Tibial nerve (tissue), 4 donors: Measurements from ENCODE around the gene KIF22.

Experiments used
- EP300 ChIP-seq, 2 donors: sonication (generic); formaldehyde crosslinking; IDR thresholded peaks; one replicate each; pipeline ENCODE4 v1.6.1; 2017; ENCODE audit warnings: antibody characterized with exemption in 2 of 2, mild to moderate bottlenecking in 1 of 2
- POLR2A ChIP-seq, 2 donors: fragments of 450-650 bp; IDR thresholded peaks; one replicate each; pipeline ENCODE4 v1.6.1; 2017; ENCODE audit warnings: antibody characterized with exemption in 2 of 2, mild to moderate bottlenecking in 2 of 2, moderate library complexity in 2 of 2
- TF ChIP-seq, protein P1 (sequence below), 5 experiments: fragments of 200-600 bp in 3 of 5; fragments of 450-650 bp in 2 of 5; sonication (generic) in 3 of 5; IDR thresholded peaks; one replicate each; pipeline ENCODE4 v1.5.1; 2016 to 2019; ENCODE audit warnings: antibody characterized with exemption in 5 of 5, mild to moderate bottlenecking in 3 of 5, moderate library complexity in 2 of 5

DNA sequence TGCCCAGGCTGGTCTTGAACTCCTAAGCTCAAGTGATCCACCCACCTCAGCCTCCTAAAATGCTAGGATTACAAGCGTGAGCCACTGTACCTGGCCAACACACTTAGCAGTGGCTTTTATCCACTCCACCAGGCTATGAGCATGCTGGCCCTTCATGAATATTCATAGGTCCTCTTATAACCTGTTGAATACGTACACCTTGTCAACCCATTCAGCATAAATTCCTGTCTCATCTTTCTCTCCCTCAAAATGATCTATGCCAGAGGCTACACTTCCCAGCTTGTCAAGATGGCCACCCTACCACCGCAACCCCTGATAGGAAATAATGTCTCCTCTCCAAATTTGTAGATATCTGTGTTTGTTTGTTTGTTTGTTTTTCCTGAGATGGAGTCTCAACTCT is 23.5 kb upstream of the KIF22 start:
- TF ChIP-seq, protein P1, sequence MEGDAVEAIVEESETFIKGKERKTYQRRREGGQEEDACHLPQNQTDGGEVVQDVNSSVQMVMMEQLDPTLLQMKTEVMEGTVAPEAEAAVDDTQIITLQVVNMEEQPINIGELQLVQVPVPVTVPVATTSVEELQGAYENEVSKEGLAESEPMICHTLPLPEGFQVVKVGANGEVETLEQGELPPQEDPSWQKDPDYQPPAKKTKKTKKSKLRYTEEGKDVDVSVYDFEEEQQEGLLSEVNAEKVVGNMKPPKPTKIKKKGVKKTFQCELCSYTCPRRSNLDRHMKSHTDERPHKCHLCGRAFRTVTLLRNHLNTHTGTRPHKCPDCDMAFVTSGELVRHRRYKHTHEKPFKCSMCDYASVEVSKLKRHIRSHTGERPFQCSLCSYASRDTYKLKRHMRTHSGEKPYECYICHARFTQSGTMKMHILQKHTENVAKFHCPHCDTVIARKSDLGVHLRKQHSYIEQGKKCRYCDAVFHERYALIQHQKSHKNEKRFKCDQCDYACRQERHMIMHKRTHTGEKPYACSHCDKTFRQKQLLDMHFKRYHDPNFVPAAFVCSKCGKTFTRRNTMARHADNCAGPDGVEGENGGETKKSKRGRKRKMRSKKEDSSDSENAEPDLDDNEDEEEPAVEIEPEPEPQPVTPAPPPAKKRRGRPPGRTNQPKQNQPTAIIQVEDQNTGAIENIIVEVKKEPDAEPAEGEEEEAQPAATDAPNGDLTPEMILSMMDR (IDR thresholded peaks at IDR 0.05) = no peak
- TF ChIP-seq POLR2A (IDR thresholded peaks at IDR 0.05) = no peak
- TF ChIP-seq EP300 (IDR thresholded peaks at IDR 0.05) = no peak
